GM21825 (cell line): ENCODE results near the gene CALR3.
"Not testable (repeated sequence)": the region's sequence is repeated elsewhere in the genome, so short reads cannot be mapped to it uniquely, and the experiment has no call there.

ENCODE experiments used
- ATAC-seq: cut with Tn5 transposase; IDR thresholded peaks from one replicate; pipeline ENCODE4 v1.9.1; 2021; ENCODE audit warnings: mild to moderate bottlenecking, moderate library complexity; ENCODE audit not compliant: unreplicated experiment

CALR3 gene

GRCh38 chr19:16524991-16525734 is 29.2 kb upstream of the CALR3 start:
- ATAC-seq, result no peak

GRCh38 chr19:16522559-16523377 is 26.8 kb upstream of the CALR3 start:
- ATAC-seq, result no peak

GRCh38 chr19:16521715-16522289 is 25.8 kb upstream of the CALR3 start:
- ATAC-seq, result no peak

GRCh38 chr19:16520986-16521624 is 25.1 kb upstream of the CALR3 start:
- no peak for ATAC-seq

GRCh38 chr19:16520074-16520973 is 24.4 kb upstream of the CALR3 start:
- no peak for ATAC-seq

- ATAC-seq, result no peak
These were observed 23.3 kb upstream of the CALR3 start for GRCh38 chr19:16519230-16519687.

- ATAC-seq, result no peak
These were observed 22.7 kb upstream of the CALR3 start for GRCh38 chr19:16518483-16519229.

- ATAC-seq, result no peak
These were observed 22.1 kb upstream of the CALR3 start for GRCh38 chr19:16518061-16518460.

- no peak for ATAC-seq
These were observed 21.1 kb upstream of the CALR3 start for GRCh38 chr19:16516923-16517610.

- ATAC-seq, result no peak
These were observed 20.4 kb upstream of the CALR3 start for GRCh38 chr19:16516381-16516780.

- no peak for ATAC-seq
These were observed 18.5 kb upstream of the CALR3 start for GRCh38 chr19:16514383-16515019.

GRCh38 chr19:16512611-16513010 is 16.6 kb upstream of the CALR3 start:
- ATAC-seq, result not testable (repeated sequence)

- no peak for ATAC-seq
These were observed 13.4 kb upstream of the CALR3 start for GRCh38 chr19:16509141-16510061.

- ATAC-seq, result no peak
These were observed 12.6 kb upstream of the CALR3 start for GRCh38 chr19:16508546-16508945.

- no peak for ATAC-seq
These were observed 11.0 kb upstream of the CALR3 start for GRCh38 chr19:16506961-16507360.

- ATAC-seq, result not testable (repeated sequence)
These were observed 10.2 kb upstream of the CALR3 start for GRCh38 chr19:16506161-16506560.

- no peak for ATAC-seq
These were observed 8.3 kb upstream of the CALR3 start for GRCh38 chr19:16504271-16504670.
